SK-N-MC (cell line): ENCODE data around the gene DELE1.

ENCODE experiments used
- EZH2 ChIP-seq: fragments of 200-600 bp; sonication (generic); IDR thresholded peaks from one replicate; pipeline ENCODE4 v1.6.1; 2017; ENCODE audit warnings: antibody characterized with exemption
- FOXP2 ChIP-seq: optimal IDR thresholded peaks from 2 replicates; pipeline ENCODE3; 2011; ENCODE audit warnings: mild to moderate bottlenecking, moderate library complexity; ENCODE audit not compliant: insufficient read depth; ENCODE audit errors: extremely low read length, control extremely low read depth
- POLR2AphosphoS5 ChIP-seq: IDR thresholded peaks from 2 replicates; pipeline ENCODE4 v1.6.1; 2012; ENCODE audit warnings: mild to moderate bottlenecking, low read depth, low read length, borderline replicate concordance

DNA sequence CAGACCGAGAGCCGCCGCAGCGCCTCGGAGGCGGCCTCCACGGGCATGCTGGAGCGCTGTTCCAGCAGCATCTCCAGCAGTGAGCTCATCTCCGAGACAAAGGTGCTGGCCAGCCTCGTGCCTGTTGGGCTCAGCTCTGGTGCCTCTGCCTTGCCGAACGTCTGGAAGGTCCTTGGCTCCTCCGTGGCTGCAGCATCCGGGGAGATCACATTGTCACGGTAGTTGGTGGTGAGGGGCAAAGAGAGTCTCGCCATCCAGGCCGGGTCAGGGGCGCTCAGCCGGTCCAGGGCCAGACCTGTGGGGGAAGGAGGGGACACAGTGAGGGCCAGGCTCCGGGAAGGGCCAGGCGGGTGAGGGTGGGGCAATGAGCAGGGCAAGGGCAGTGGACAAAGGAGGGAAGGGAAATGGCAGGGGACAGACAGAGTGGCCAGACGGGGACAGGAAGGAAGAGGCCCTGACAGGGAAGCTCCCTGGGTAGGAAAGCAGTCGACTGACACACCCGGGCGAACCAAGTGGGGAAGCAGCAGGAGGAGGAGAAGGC lies 21.9 kb downstream of the DELE1 start:
- no peak for TF ChIP-seq EZH2
- TF ChIP-seq FOXP2, result no peak
- TF ChIP-seq POLR2AphosphoS5, result no peak
